Measurements from ENCODE around the gene ACSL6. TPM values are rescaled to one million over a fixed set of nuclear protein-coding genes. Genes with fewer than 3 reads are reported as not detected.

The ACSL6 gene, protein sequence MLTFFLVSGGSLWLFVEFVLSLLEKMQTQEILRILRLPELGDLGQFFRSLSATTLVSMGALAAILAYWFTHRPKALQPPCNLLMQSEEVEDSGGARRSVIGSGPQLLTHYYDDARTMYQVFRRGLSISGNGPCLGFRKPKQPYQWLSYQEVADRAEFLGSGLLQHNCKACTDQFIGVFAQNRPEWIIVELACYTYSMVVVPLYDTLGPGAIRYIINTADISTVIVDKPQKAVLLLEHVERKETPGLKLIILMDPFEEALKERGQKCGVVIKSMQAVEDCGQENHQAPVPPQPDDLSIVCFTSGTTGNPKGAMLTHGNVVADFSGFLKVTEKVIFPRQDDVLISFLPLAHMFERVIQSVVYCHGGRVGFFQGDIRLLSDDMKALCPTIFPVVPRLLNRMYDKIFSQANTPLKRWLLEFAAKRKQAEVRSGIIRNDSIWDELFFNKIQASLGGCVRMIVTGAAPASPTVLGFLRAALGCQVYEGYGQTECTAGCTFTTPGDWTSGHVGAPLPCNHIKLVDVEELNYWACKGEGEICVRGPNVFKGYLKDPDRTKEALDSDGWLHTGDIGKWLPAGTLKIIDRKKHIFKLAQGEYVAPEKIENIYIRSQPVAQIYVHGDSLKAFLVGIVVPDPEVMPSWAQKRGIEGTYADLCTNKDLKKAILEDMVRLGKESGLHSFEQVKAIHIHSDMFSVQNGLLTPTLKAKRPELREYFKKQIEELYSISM
- total RNA-seq (100 to 1,000 TPM in 1 of 2 donors, 10 to 100 TPM in 1; 27.9 to 103 TPM), polyA plus RNA-seq (ENCODE audit: insufficient read length in 2 of 2) (10 to 100 TPM; 72.1 to 77.7 TPM)
- long read RNA-seq, donor 1, full-length matches to known transcripts, result 2 of 10 reads
- long read RNA-seq, donor 1, partial matches to known transcripts, result 8 of 10 reads
- long read RNA-seq, donor 1, other reads (novel, unspliced or antisense), result 0 of 10 reads
- long read RNA-seq, donor 2, partial matches to known transcripts, result 0 of 3 reads
- long read RNA-seq, donor 2, other reads (novel, unspliced or antisense), result 0 of 3 reads
- long read RNA-seq, donor 3, full-length matches to known transcripts, result 1 of 1 reads
- long read RNA-seq, donor 3, partial matches to known transcripts, result 0 of 1 reads
- long read RNA-seq, donor 3, other reads (novel, unspliced or antisense), result 0 of 1 reads
- long read RNA-seq, donor 4, result 0 reads

DNA sequence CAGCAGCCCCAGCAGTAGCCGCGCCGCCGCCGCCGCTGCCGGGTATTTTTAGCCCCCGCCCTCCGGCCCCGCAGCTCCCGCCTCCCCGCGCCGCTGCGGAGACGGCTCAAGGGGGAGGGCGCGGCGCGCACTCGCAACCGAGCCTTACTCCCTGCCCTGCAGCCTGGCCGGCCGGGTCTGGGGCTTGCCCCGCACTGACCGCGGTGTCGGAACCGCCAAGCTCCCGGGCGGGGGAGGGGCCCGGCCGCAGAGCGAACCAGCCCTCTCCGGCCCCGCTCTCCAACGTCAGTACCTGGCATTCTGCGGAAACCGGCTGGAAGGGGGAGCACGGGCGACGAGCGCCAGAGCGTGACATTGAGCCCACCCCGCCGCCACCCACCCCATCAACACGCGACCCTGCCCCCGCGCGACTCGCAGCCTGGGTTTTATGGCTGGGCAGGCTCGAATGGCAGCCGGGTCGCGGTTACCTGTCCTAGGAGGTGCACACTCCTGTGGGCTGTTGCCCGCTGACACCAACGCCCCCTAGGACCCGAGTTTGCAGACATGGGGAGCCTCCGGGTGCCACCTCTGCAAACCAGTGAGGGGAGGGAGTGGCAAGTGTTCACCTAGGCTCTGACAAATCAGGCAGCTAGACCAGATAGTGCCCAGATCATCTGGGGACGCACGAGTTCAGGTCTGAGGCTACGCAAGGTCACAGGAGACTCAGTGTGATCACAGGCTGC lies at the start of gene ACSL6:
Gene ACSL6, minus strand, starts transcription at position 37 of the 722 bp plus-strand sequence. CDS start 105 bp downstream, outside the sequence.
- Histone ChIP-seq H3K4me1 (ENCODE audit: control insufficient read depth, insufficient read depth, low read length) (peaks cover 47% of the 10 kb centered on the region), H3K27ac (ENCODE audit: low read depth, low read length) (no peak within 1 kb of the TSS), H3K4me3 (ENCODE audit: low read depth, low read length) (peak within 1 kb of the TSS; percentile 59), H3K9me3 (ENCODE audit: control insufficient read depth, insufficient read depth, low read length) (no peaks in the 10 kb centered on the region), H3K36me3 (ENCODE audit: control insufficient read depth, insufficient read depth, low read length) (no peaks in the 10 kb centered on the region), H3K27me3 (ENCODE audit: control insufficient read depth, insufficient read depth, low read length) (peaks cover 10% of the 10 kb centered on the region)
- WGBS (ENCODE audit: insufficient coverage), result 3% methylated on average over 63 of the region's 63 CpGs
- peak in 2 of 6 donors; percentile 79 to 82 for DNase-seq (ENCODE audit: low read depth in 4 of 6, low spot score in 6 of 6)

DNA sequence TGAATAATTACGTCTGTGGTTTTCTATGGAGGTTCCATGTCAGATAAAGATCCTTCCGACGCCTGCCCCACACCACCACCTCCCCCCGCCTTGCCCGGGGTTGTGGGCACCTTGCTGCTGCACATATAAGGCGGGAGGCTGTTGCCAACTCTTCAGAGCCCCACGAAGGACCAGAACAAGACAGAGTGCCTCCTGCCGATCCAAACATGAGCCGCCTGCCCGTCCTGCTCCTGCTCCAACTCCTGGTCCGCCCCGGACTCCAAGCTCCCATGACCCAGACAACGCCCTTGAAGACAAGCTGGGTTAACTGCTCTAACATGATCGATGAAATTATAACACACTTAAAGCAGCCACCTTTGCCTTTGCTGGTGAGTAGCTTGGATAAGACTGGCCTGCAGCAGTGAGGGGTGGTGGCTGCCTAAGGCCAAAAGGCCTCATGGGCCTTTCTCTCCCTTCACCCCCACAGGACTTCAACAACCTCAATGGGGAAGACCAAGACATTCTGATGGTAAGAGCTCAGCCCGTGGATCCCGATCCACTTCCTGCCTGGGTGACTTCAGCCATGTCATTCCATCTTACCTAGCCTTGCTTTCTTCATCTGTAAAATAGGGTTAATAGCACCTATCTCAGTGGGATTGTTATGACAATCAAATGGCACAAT lies 49.2 kb upstream of the ACSL6 start, which contains the start of gene IL3:
Gene IL3, plus strand, starts transcription at position 155 of the 661 bp plus-strand sequence. Its CDS starts 52 bp downstream, at position 207.
- DNase-seq (ENCODE audit: low read depth in 4 of 6, low spot score in 6 of 6), result no peak
- 95% methylated on average over 6 of the region's 16 CpGs for WGBS (ENCODE audit: insufficient coverage)
- Histone ChIP-seq H3K27me3 (ENCODE audit: control insufficient read depth, insufficient read depth, low read length) (no peaks in the 10 kb centered on the region), H3K9me3 (ENCODE audit: control insufficient read depth, insufficient read depth, low read length) (no peaks in the 10 kb centered on the region), H3K36me3 (ENCODE audit: control insufficient read depth, insufficient read depth, low read length) (no peaks in the 10 kb centered on the region), H3K4me1 (ENCODE audit: control insufficient read depth, insufficient read depth, low read length) (peaks cover 3% of the 10 kb centered on the region), H3K27ac (ENCODE audit: low read depth, low read length) (no peak within 1 kb of the TSS), H3K4me3 (ENCODE audit: low read depth, low read length) (no peak within 1 kb of the TSS)

DNA sequence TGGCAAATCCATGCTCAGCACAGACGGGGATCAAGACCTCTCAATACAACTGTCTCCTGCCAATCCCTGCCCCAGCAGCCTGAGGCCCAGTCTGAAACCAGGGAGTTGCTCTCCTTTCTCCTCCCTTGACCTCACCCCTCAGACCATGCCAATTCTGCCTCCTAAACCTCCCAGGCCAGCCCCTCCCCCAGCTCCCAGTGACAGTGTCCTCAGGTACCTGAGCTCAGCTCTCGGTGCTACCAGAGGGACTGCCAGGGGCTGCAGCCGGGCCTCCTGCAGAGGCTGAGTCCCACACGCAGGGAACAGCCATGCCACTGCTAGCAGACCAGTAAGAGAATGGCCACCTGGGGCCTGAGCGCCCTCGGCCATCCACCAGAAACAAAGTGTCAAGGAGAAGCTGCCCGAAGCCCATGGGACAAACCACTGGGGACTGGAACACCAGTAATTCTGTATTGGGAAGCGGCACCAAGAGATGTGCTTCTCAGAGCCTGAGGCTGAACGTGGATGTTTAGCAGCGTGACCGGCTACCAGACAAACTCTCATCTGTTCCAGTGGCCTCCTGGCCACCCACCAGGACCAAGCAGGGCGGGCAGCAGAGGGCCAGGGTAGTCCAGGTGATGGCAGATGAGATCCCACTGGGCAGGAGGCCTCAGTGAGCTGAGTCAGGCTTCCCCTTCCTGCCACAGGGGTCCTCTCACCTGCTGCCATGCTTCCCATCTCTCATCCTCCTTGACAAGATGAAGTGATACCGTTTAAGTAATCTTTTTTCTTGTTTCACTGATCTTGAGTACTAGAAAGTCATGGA lies 48.4 kb upstream of the ACSL6 start:
- DNase-seq (ENCODE audit: low read depth in 4 of 6, low spot score in 6 of 6), result no peak
- no peak overlapping the region for H3K27ac ChIP-seq (ENCODE audit: low read depth, low read length)
- H3K27me3 ChIP-seq (ENCODE audit: control insufficient read depth, insufficient read depth, low read length), result no peaks in the 10 kb centered on the region
- H3K4me1 ChIP-seq (ENCODE audit: control insufficient read depth, insufficient read depth, low read length), result peaks cover 3% of the 10 kb centered on the region
- no peaks in the 10 kb centered on the region for H3K36me3 ChIP-seq (ENCODE audit: control insufficient read depth, insufficient read depth, low read length)
- H3K9me3 ChIP-seq (ENCODE audit: control insufficient read depth, insufficient read depth, low read length), result no peaks in the 10 kb centered on the region
- 92% methylated on average over 11 of the region's 13 CpGs for WGBS (ENCODE audit: insufficient coverage)
- no peak overlapping the region for H3K4me3 ChIP-seq (ENCODE audit: low read depth, low read length)

DNA sequence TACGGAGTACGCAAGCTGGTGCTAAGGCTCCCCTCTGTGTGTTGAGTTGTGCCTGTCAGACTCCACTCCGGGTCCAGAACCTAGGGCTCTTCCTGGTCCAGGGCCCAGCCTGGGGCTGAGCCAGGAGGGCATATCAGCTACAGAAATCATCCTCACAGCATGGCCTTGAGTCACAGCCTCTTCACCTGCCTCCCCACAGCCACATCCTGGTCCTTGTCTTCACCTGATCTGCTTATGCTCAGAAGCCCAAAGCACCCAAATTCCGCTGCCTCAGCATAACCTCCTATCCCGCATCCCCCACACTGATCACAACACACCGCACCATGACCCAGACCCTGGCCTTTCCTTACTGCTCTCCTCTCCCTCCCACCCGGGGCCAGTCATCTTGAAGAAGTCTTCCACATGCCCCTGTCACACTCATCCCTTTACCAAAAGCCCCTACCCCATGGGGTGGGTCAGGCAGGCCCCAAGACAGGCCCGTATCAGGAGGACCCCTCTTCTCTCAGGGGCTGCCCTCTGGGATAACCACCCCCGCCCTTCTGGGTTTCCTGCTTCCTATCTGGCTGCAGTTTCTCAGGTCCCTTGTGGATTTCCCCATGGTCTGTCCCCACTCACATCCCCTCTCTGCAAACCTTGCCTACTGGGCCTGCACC lies 47.7 kb upstream of the ACSL6 start:
- WGBS (ENCODE audit: insufficient coverage), result 84% methylated on average over 9 of the region's 9 CpGs
- Histone ChIP-seq H3K36me3 (ENCODE audit: control insufficient read depth, insufficient read depth, low read length) (no peaks in the 10 kb centered on the region), H3K27ac (ENCODE audit: low read depth, low read length) (no peak overlapping the region), H3K4me1 (ENCODE audit: control insufficient read depth, insufficient read depth, low read length) (peaks cover 3% of the 10 kb centered on the region), H3K4me3 (ENCODE audit: low read depth, low read length) (no peak overlapping the region), H3K27me3 (ENCODE audit: control insufficient read depth, insufficient read depth, low read length) (no peaks in the 10 kb centered on the region), H3K9me3 (ENCODE audit: control insufficient read depth, insufficient read depth, low read length) (no peaks in the 10 kb centered on the region)
- DNase-seq (ENCODE audit: low read depth in 4 of 6, low spot score in 6 of 6), result no peak

DNA sequence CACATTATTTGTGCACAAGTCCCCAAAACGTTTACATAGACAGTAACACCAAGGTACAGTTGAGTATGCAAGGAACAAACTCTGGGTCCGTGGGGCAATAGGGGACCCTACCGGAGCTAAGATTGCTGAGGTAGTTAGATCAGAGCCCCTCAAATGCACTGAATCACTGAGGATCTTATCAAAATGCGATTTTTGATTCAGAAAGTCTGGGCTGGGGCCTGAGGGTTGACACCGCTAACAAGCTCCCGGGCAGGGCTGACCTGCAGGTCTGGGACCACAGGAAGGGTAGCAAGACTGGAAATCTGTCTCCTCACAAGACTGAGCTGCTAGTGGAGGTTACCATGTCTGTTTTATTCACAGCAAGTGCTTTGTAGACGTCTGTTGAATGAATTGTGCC lies 47.2 kb upstream of the ACSL6 start:
- H3K36me3 ChIP-seq (ENCODE audit: control insufficient read depth, insufficient read depth, low read length), result no peaks in the 10 kb centered on the region
- WGBS (ENCODE audit: insufficient coverage), result 87% methylated on average over 6 of the region's 7 CpGs
- no peaks in the 10 kb centered on the region for H3K27me3 ChIP-seq (ENCODE audit: control insufficient read depth, insufficient read depth, low read length)
- DNase-seq (ENCODE audit: low read depth in 4 of 6, low spot score in 6 of 6), result no peak
- H3K4me3 ChIP-seq (ENCODE audit: low read depth, low read length), result no peak overlapping the region
- H3K4me1 ChIP-seq (ENCODE audit: control insufficient read depth, insufficient read depth, low read length), result peaks cover 2% of the 10 kb centered on the region
- no peaks in the 10 kb centered on the region for H3K9me3 ChIP-seq (ENCODE audit: control insufficient read depth, insufficient read depth, low read length)
- no peak overlapping the region for H3K27ac ChIP-seq (ENCODE audit: low read depth, low read length)

DNA sequence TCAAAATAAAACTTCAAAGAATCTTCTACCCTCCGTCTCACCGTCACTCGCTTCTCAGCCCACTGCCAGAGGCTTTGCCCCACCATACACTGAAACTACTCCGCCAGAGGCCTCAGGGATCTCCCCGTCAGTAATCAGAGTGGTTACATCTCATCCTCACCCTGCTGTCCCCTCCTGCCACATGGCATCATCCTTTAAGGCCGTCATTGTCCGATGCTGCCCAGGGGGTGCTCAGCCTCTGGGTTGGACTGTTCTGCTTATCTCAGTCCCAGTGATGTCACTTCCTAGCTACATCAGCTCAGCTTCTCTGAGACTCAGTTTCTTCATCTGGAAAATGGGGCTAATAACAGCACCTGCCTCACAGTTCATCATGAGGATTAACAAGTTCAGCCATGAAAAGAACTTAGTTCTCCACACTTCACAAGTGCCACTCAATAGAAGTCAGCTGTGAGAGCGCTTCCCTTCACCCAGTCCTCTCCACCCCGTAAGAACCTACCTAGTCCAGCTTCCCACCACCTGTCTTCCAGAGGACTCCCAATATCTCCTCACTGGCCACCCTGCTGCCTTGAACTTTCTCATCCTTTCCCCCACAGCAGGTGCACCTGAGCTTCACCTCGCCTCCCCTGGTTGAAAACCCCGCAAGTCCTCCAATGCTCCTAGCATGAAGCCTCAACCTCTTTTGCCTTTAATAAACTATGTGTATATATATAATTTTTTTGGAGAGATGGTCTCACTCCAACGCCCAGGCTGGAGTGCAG lies 46.2 kb upstream of the ACSL6 start:
- H3K4me1 ChIP-seq (ENCODE audit: control insufficient read depth, insufficient read depth, low read length), result no peaks in the 10 kb centered on the region
- no peak overlapping the region for H3K4me3 ChIP-seq (ENCODE audit: low read depth, low read length)
- no peak overlapping the region for H3K27ac ChIP-seq (ENCODE audit: low read depth, low read length)
- no peaks in the 10 kb centered on the region for H3K9me3 ChIP-seq (ENCODE audit: control insufficient read depth, insufficient read depth, low read length)
- WGBS (ENCODE audit: insufficient coverage), result 91% methylated on average over 9 of the region's 12 CpGs
- no peaks in the 10 kb centered on the region for H3K27me3 ChIP-seq (ENCODE audit: control insufficient read depth, insufficient read depth, low read length)
- H3K36me3 ChIP-seq (ENCODE audit: control insufficient read depth, insufficient read depth, low read length), result no peaks in the 10 kb centered on the region
- DNase-seq (ENCODE audit: low read depth in 4 of 6, low spot score in 6 of 6), result no peak

DNA sequence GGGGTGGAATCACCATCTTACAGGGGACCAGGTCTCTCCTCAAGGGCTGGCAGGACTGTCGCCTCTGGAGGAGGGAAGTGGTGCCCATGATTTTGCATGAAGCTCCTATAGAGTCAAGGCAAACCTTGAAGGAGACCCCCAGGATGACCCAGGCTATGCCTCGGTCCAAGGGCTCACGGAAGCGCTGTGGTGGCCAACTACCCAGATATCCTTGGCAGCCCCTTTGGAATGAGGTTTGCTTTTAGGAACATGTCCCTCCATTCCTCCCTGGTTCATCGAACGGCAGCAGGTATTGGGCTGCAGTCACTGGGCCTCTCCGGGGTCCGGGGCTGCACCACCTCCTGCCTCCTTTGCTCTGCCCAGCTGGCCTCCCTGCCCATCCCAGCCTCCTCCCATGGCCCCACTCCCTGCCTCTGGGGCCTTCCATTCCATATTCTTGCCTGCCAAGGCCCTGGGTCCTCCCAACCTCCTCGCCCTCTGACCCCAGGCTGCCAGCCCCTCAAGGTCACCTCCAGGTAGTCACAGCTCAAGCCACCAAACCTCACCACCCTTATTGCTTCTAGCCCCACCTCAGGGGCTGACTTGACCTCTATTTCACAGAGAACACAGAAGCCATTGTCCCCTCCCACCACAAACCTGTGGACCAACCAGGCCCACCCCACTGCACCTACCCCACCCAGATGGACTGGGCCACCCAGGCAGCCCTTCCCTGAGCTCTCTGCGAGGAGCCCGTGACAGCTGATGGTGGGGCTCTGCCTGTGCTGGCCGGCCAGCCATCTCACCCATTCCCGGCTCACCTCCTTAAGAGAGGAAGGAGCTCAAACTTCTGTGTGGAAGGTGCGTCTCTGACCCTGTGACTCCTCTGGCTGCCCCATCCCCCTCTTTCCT lies 45.4 kb upstream of the ACSL6 start:
- 82% methylated on average over 14 of the region's 14 CpGs for WGBS (ENCODE audit: insufficient coverage)
- no peaks in the 10 kb centered on the region for H3K27me3 ChIP-seq (ENCODE audit: control insufficient read depth, insufficient read depth, low read length)
- no peaks in the 10 kb centered on the region for H3K36me3 ChIP-seq (ENCODE audit: control insufficient read depth, insufficient read depth, low read length)
- H3K4me1 ChIP-seq (ENCODE audit: control insufficient read depth, insufficient read depth, low read length), result no peaks in the 10 kb centered on the region
- H3K9me3 ChIP-seq (ENCODE audit: control insufficient read depth, insufficient read depth, low read length), result no peaks in the 10 kb centered on the region
- no peak overlapping the region for H3K4me3 ChIP-seq (ENCODE audit: low read depth, low read length)
- DNase-seq (ENCODE audit: low read depth in 4 of 6, low spot score in 6 of 6), result no peak
- no peak overlapping the region for H3K27ac ChIP-seq (ENCODE audit: low read depth, low read length)
